Lung (tissue), 12 donors: ENCODE data around the gene CCDC33. TPM values are rescaled to one million over a fixed set of nuclear protein-coding genes. Genes with fewer than 3 reads are reported as not detected.

Source experiments
- ATAC-seq: fragments of 200-7000 bp; cut with Tn5 transposase; one replicate; pipeline ENCODE4 v1.9.1; 2020; ENCODE audit warnings: moderate number of reproducible peaks; ENCODE audit not compliant: insufficient read depth, low FRiP score
- DNase-seq, 3 donors: peaks; one replicate each; pipeline ENCODE4 v3.0.0-alpha.2; 2013 to 2017
- H3K27ac ChIP-seq, 2 donors: one replicate each; pipeline ENCODE4 v1.5.1; 2013; ENCODE audit warnings: mild to moderate bottlenecking in 2 of 2, moderate library complexity in 2 of 2, control low read depth in 1 of 2, inconsistent platforms in 1 of 2, low read depth in 1 of 2, low read length in 1 of 2
- H3K27me3 ChIP-seq, 3 donors: one replicate each; pipeline ENCODE4 v1.5.1; 2013; ENCODE audit warnings: low read length in 2 of 3; ENCODE audit not compliant: control insufficient read depth in 3 of 3, insufficient read depth in 3 of 3
- H3K36me3 ChIP-seq, 4 donors: one replicate each; pipeline ENCODE4 v1.5.1; 2013; ENCODE audit warnings: low read length in 4 of 4, mild to moderate bottlenecking in 1 of 4, moderate library complexity in 1 of 4; ENCODE audit not compliant: control insufficient read depth in 4 of 4, insufficient read depth in 4 of 4
- H3K4me1 ChIP-seq, 5 donors: one replicate each; pipeline ENCODE4 v1.5.1; 2013; ENCODE audit warnings: low read length in 5 of 5, mild to moderate bottlenecking in 2 of 5, moderate library complexity in 1 of 5; ENCODE audit not compliant: control insufficient read depth in 5 of 5, insufficient read depth in 5 of 5
- H3K4me3 ChIP-seq: one replicate; pipeline ENCODE4 v1.5.1; 2013; ENCODE audit warnings: mild to moderate bottlenecking, control low read depth, moderate library complexity
- H3K9ac ChIP-seq, 2 donors: one replicate each; pipeline ENCODE4 v1.5.1; 2013; ENCODE audit warnings: low read length in 2 of 2, control low read depth in 1 of 2; ENCODE audit not compliant: insufficient read depth in 1 of 2
- H3K9me3 ChIP-seq, 4 donors: one replicate each; pipeline ENCODE4 v1.5.1; 2013; ENCODE audit warnings: low read length in 3 of 4, mild to moderate bottlenecking in 1 of 4, moderate library complexity in 1 of 4; ENCODE audit not compliant: control insufficient read depth in 4 of 4, insufficient read depth in 3 of 4
- WGBS, 2 donors: extraction: QIAGEN DNeasy Blood & Tissue Kit; methylation state at CpG; one replicate each; pipeline ENCODE4 v1.1.7; 2013; 5-methylcytosine and 5-hydroxymethylcytosine counted together
- polyA plus RNA-seq, 2 donors: library from polyadenylated mRNA; stranded (reverse); fragments of 200-250 nt; gene quantifications; one replicate each; pipeline ENCODE4 v1.2.1, GENCODE V29; 2013
- total RNA-seq, 2 donors: library from RNA; depleted of rRNA in 1 of 2; stranded (reverse); fragments of >200 nt in 1 of 2; gene quantifications; one replicate each; pipeline ENCODE4 v1.2.1, GENCODE V29; 2014 to 2021
- TF ChIP-seq, protein P1 (sequence below): IDR thresholded peaks from 2 replicates; pipeline ENCODE4 v1.5.1; 2012; ENCODE audit warnings: mild to moderate bottlenecking; ENCODE audit errors: control extremely low read depth, extremely low read depth
- donor health status: control.
- donor health status: control.
- donor health status: Bipolar disorder and iron deficiency.
- donor health status: healthy.
- donor health status: DM: yes; HTN: yes; CAD: no.

CCDC33 gene
- total and polyA plus RNA-seq, 4 donors = 4.3 to 14.1 (median 9.1) TPM

DNA sequence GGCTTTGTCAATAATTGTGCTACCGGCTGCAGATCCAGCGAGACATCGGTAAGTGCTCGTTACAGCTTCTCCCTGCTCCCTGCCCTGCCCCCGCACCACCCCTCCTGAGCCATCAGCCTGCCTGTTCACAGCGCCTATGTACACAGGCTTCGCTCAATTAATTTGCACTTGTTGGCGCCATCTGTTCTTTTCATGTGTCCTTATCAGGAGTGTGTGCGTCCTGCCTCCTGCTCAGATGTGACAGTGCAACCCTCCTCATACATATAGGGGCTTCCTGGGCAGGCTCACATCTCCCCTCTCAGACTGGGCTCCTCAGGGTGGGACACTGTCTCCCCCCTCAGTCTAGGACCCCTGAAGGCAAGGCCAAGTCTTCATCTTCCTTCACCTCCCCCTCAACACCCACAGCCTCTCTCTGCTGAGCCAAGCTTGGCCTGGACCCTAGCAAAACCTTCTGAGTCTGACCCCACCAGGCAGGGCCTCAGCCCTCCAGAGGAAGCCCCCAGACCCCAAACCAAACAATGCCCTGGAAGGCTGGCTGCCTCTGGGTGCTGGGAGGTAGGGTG, 76.4 kb downstream of the CCDC33 start:
- ATAC-seq (no peak), DNase-seq (no peak)
- H3K9ac ChIP-seq = no peak overlapping the region
- H3K27ac ChIP-seq = no peak overlapping the region
- TF ChIP-seq, protein P1, sequence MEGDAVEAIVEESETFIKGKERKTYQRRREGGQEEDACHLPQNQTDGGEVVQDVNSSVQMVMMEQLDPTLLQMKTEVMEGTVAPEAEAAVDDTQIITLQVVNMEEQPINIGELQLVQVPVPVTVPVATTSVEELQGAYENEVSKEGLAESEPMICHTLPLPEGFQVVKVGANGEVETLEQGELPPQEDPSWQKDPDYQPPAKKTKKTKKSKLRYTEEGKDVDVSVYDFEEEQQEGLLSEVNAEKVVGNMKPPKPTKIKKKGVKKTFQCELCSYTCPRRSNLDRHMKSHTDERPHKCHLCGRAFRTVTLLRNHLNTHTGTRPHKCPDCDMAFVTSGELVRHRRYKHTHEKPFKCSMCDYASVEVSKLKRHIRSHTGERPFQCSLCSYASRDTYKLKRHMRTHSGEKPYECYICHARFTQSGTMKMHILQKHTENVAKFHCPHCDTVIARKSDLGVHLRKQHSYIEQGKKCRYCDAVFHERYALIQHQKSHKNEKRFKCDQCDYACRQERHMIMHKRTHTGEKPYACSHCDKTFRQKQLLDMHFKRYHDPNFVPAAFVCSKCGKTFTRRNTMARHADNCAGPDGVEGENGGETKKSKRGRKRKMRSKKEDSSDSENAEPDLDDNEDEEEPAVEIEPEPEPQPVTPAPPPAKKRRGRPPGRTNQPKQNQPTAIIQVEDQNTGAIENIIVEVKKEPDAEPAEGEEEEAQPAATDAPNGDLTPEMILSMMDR = no peak
- no peaks in the 10 kb centered on the region for H3K36me3 ChIP-seq
- H3K27me3 ChIP-seq = peaks cover 0 to 3% (median 0%) of the 10 kb centered on the region in 3 donors
- WGBS, 2 donors = 71 to 84% methylated on average over 9 of the region's 9 CpGs
- no peak overlapping the region for H3K4me3 ChIP-seq
- no peaks in the 10 kb centered on the region for H3K9me3 ChIP-seq
- H3K4me1 ChIP-seq = peaks cover 0 to 26% (median 4%) of the 10 kb centered on the region in 5 donors

DNA sequence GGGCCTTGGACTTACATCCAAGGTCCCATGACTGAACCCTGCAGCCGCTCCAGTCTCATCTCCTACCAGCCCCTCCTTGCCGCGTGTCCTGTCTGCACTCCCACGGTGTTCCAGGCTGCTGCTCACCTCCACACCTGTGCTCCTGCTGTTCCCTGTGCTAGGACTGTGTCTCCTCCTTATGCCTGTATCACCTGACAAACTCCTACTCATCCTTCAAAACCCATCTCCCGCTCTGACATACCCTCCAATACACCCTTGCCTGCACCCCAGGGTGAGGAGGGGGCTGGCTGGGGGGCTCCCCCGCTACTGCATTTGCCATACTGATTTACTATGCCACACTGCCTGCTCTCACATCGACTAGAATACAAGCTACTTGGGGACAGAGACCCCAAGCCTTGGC, 77.8 kb downstream of the CCDC33 start:
- H3K36me3 ChIP-seq = no peaks in the 10 kb centered on the region
- peaks cover 0 to 3% (median 0%) of the 10 kb centered on the region in 3 donors for H3K27me3 ChIP-seq
- H3K9me3 ChIP-seq = no peaks in the 10 kb centered on the region
- TF ChIP-seq, protein P1 = no peak
- peaks cover 0 to 32% (median 4%) of the 10 kb centered on the region in 5 donors for H3K4me1 ChIP-seq
- no peak overlapping the region for H3K9ac ChIP-seq
- no peak for ATAC-seq
- no peak overlapping the region for H3K4me3 ChIP-seq
- no peak overlapping the region for H3K27ac ChIP-seq
- DNase-seq = no peak
- WGBS, 2 donors = 89 to 92% methylated on average over 7 of the region's 7 CpGs

DNA sequence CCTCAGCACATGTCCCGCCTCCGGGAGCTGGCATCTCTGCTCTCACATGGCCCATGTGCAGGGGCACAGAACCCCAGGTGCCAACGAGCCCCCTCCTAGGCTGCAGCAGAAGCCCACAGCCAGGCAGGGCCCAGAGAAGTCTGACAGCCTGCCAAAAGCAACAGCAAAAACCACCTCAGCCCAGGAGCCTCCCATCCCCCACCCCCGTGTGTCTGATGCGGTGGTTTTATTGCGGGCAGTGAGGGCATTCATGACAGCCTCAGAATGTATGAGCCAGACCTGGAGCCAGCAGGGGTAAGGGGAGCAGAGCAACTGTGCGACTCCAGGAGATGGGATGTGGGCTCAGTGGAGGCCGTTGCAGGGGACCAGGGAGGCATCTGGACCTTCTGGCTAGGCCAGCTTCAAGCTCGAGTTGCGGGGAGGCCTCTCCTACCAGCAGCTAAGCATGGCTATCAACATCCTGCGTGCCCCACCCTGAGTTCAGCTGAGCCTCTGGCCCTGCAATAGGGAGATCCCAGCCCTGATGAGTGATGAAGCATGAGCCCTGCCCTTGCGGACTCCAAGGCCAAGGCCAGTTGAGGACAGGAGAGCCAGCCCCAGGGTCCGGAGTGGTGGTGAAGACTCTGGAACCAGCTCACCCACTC, 78.8 kb downstream of the CCDC33 start:
- TF ChIP-seq, protein P1 = no peak
- H3K9ac ChIP-seq = no peak overlapping the region
- 80 to 90% methylated on average over 13 of the region's 13 CpGs for WGBS, 2 donors
- no peak for DNase-seq
- H3K36me3 ChIP-seq = no peaks in the 10 kb centered on the region
- no peak for ATAC-seq
- no peaks in the 10 kb centered on the region for H3K27me3 ChIP-seq
- no peaks in the 10 kb centered on the region for H3K9me3 ChIP-seq
- peaks cover 0 to 32% (median 4%) of the 10 kb centered on the region in 5 donors for H3K4me1 ChIP-seq
- no peak overlapping the region for H3K27ac ChIP-seq
- H3K4me3 ChIP-seq = no peak overlapping the region

DNA sequence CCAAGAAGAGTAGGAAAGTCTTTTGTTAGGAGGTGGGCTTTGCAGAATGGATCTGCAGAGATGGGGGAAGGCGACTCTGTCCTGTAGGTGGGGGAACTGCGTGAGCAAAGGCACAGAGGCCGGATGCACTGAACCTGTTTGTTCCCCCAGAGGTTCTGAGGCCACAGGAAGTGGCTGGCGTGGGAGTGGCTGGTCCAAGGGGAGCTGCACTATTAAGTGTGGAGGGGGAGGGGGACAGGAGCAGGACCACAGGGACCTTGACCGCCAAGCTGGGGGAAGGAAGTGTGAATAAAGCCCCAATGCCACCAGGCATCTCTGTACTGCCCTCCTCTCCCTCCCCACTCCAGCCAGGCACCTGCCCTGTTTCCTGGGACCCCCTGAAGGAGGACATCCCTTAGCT, 79.5 kb downstream of the CCDC33 start:
- Histone ChIP-seq H3K9me3 (no peaks in the 10 kb centered on the region), H3K27me3 (no peaks in the 10 kb centered on the region), H3K36me3 (no peaks in the 10 kb centered on the region), H3K4me1 (peaks cover 0 to 32% (median 4%) of the 10 kb centered on the region in 5 donors), H3K4me3 (no peak overlapping the region), H3K27ac (no peak overlapping the region), H3K9ac (no peak overlapping the region)
- WGBS, 2 donors = 13 to 39% methylated on average over 5 of the region's 5 CpGs
- TF ChIP-seq, protein P1 = no peak
- ATAC-seq (no peak), DNase-seq (peak in 1 of 3 donors; percentile 40)
